ENCODE results near the gene FPGS.
A peak's percentile ranks its signal among the peaks of the same experiment; 100 is the strongest.

The FPGS gene

DNA sequence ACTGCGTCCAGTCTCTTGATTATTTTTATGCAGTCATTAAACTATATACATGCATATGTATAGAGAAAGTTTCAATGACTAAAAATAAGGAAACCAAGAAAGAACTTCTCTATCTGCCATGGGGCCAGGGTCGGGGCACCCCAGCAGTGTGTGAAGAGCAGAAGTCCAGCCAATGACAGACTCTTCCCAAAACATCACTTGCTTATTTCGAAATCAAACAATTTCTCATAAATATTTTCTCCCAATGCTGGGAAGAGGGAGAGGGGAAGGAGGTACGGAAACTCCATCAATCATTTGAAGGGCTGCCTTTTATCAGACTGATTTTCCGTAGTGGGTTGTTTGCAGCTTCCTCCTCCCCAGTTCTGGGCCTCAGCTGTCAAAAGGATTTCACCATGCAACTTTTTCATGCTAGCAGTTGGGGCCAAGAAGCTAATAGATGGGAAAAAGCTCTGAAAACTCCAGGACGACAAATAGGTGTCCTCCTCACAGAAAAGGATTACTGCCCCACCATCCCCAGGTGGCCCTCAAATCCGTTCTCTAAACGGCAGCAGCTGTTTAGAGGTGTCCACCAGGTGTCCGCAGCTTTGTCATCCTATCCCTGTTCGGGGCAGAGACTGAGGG, 617 bp upstream of the FPGS start:
- H3K36me3 ChIP-seq (ENCODE audit: control insufficient read depth, insufficient read depth, low read length), result no peaks in the 10 kb centered on the region
- peaks cover 12% of the 10 kb centered on the region for H3K4me1 ChIP-seq (ENCODE audit: control insufficient read depth, insufficient read depth, low read length)
- H3K27ac ChIP-seq (ENCODE audit: insufficient read depth, low read depth, low read length, poor library complexity, severe bottlenecking), result peak overlapping the region; percentile 72
- no peaks in the 10 kb centered on the region for H3K27me3 ChIP-seq (ENCODE audit: control insufficient read depth, insufficient read depth, low read length, poor library complexity, severe bottlenecking)
- H3K9me3 ChIP-seq (ENCODE audit: control insufficient read depth, low read length), result no peaks in the 10 kb centered on the region
- H3K4me3 ChIP-seq (ENCODE audit: insufficient read depth, low read depth, low read length), result peak overlapping the region; percentile 76
- WGBS, 2 experiments, result 19 to 33% methylated on average over 8 to 10 of the region's 10 CpGs

DNA sequence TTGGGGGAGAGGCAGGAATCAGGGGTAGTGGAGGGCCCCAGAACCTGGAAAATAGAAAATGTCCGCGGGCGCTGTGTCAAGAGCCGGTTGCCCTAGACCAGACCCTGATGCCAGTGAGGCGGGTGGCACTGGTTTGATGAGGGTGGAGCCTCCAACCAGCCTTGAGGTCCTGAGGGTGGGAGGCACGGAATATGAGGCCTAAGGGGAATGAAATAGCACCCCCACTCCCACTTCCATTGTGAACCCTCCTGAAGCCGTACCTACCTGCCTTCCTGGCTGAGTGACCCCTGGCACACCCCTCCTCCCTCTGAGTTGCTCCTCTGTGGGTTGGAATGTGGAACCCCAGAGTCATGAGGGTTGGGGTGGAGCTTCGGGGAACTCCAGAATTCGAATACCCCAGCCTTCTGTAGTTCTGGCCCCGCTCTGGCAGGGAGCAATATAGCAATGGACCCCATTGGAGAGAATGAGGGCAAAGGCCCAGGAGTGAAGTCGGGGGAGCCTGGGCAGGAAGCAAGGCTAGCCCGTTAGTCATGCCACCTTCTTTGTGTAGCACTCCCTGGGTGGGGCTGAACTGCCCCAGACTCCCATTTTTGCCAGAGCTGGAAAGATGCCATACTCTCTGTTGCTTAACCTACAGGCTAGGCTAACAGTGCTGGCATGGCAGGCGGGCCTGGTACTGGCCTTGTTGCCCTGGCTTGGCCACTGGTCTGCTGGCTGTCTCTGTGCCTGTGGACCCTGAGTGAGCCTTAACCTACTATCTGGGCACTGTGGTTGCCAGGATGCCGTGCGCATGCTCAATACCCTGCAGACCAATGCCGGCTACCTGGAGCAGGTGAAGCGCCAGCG, 1.0 kb downstream of the FPGS start:
- WGBS, 2 experiments, result 62 to 63% methylated on average over 17 to 18 of the region's 18 CpGs
- H3K27ac ChIP-seq (ENCODE audit: insufficient read depth, low read depth, low read length, poor library complexity, severe bottlenecking), result no peak overlapping the region
- no peaks in the 10 kb centered on the region for H3K36me3 ChIP-seq (ENCODE audit: control insufficient read depth, insufficient read depth, low read length)

DNA sequence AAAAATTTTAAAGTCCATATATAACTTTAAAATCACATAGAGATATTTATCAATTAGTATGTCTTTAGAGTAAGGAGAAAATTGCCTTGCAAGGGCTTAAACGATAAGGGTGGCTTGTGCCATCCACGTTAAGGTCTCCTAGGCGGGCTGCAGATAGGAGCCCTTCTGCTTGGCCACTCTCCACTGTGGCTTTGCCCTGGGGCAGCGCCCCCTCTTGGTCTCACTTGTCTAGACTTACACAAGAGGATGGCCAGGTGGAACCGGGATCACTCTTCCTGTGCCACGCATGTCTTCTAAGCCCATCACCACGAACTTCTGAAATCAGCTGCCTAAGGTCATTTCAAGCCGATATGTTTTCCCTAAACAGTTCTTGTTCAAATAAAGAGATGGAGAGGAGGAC, 2.9 kb downstream of the FPGS start:
- no peaks in the 10 kb centered on the region for H3K9me3 ChIP-seq (ENCODE audit: control insufficient read depth, low read length)
- no peaks in the 10 kb centered on the region for H3K36me3 ChIP-seq (ENCODE audit: control insufficient read depth, insufficient read depth, low read length)
- 70% methylated on average over 8 of the region's 8 CpGs for WGBS, 2 experiments
- no peak overlapping the region for H3K27ac ChIP-seq (ENCODE audit: insufficient read depth, low read depth, low read length, poor library complexity, severe bottlenecking)
- peaks cover 15% of the 10 kb centered on the region for H3K4me1 ChIP-seq (ENCODE audit: control insufficient read depth, insufficient read depth, low read length)
- no peaks in the 10 kb centered on the region for H3K27me3 ChIP-seq (ENCODE audit: control insufficient read depth, insufficient read depth, low read length, poor library complexity, severe bottlenecking)
- no peak overlapping the region for H3K4me3 ChIP-seq (ENCODE audit: insufficient read depth, low read depth, low read length)

More for the DNA sequence above, 1.0 kb downstream of the FPGS start:
- Histone ChIP-seq H3K9me3 (ENCODE audit: control insufficient read depth, low read length) (no peaks in the 10 kb centered on the region), H3K4me3 (ENCODE audit: insufficient read depth, low read depth, low read length) (peak overlapping the region; percentile 76), H3K27me3 (ENCODE audit: control insufficient read depth, insufficient read depth, low read length, poor library complexity, severe bottlenecking) (no peaks in the 10 kb centered on the region), H3K4me1 (ENCODE audit: control insufficient read depth, insufficient read depth, low read length) (peaks cover 12% of the 10 kb centered on the region)

DNA sequence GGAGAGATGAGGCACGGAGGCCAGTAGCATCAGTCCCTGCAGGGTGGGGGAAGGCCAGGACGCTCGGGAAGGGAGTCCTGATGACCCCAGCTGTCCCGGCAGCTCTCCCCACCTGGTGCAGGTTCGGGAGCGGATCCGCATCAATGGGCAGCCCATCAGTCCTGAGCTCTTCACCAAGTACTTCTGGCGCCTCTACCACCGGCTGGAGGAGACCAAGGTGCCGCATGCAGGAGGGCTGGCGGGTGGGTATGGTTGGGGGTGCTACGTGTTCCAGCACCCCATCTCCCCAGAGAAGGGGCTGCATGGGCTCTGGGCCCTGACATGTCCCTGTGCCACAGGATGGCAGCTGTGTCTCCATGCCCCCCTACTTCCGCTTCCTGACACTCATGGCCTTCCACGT, 4.2 kb downstream of the FPGS start:
- Histone ChIP-seq H3K9me3 (ENCODE audit: control insufficient read depth, low read length) (no peaks in the 10 kb centered on the region), H3K4me1 (ENCODE audit: control insufficient read depth, insufficient read depth, low read length) (peaks cover 15% of the 10 kb centered on the region), H3K4me3 (ENCODE audit: insufficient read depth, low read depth, low read length) (no peak overlapping the region), H3K27me3 (ENCODE audit: control insufficient read depth, insufficient read depth, low read length, poor library complexity, severe bottlenecking) (no peaks in the 10 kb centered on the region), H3K27ac (ENCODE audit: insufficient read depth, low read depth, low read length, poor library complexity, severe bottlenecking) (no peak overlapping the region), H3K36me3 (ENCODE audit: control insufficient read depth, insufficient read depth, low read length) (no peaks in the 10 kb centered on the region)
- WGBS, 2 experiments, result 96 to 97% methylated on average over 14 of the region's 14 CpGs

DNA sequence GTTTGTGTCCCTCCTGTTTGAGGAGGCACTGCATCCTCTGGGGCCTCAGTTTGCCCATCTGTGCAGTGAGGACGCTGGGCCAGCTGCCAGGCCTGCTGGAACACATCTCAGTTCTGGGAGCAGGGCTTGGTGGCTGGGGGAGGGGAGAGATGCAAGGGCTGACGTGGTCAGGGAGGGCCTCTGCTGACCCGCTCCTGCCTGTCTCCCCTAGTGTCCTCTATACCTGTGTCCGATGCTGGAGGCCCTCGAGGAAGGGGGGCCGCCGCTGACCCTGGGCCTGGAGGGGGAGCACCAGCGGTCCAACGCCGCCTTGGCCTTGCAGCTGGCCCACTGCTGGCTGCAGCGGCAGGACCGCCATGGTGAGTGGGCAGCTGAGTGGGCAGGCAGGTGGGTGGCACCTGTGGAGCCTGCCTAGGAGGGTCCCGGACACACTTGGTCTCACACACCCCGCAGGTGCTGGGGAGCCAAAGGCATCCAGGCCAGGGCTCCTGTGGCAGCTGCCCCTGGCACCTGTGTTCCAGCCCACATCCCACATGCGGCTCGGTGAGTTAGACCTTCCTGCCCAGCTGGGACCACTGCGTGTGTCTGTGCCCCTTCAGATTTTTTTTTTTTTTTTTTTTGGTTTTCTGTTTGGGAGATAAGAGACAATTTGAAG, 5.8 kb downstream of the FPGS start:
- peaks cover 7% of the 10 kb centered on the region for H3K36me3 ChIP-seq (ENCODE audit: control insufficient read depth, insufficient read depth, low read length)
- H3K4me3 ChIP-seq (ENCODE audit: insufficient read depth, low read depth, low read length), result no peak overlapping the region
- H3K9me3 ChIP-seq (ENCODE audit: control insufficient read depth, low read length), result no peaks in the 10 kb centered on the region
- no peaks in the 10 kb centered on the region for H3K27me3 ChIP-seq (ENCODE audit: control insufficient read depth, insufficient read depth, low read length, poor library complexity, severe bottlenecking)
- no peak overlapping the region for H3K27ac ChIP-seq (ENCODE audit: insufficient read depth, low read depth, low read length, poor library complexity, severe bottlenecking)
- peaks cover 9% of the 10 kb centered on the region for H3K4me1 ChIP-seq (ENCODE audit: control insufficient read depth, insufficient read depth, low read length)
- WGBS, 2 experiments, result 95 to 96% methylated on average over 17 of the region's 17 CpGs

DNA sequence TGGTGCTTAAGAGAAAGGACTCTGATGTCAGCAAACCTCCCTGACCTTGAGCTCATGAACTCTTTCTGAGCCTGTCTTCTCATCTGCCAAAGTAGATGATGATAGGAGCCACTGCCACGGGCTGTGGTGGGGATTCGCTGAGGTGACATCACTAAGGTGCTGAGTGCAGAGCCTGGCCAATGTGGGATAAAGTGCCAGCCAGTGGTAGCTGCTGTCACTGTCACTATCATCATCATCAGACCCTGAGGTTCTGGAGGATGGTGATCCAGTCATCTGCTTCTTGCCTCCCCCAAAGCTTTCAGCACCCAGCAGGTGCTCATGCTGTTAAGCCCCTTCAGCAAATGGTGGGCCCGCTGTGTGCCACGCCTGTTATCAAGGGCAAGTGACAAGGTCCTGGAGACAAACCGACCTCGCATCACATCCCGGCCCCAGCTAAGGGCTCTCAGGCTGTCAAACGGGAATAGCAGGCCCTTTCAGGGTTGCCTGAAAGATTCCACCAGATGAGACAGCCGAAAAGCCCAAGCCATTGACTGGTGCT, 6.4 kb downstream of the FPGS start:
- Histone ChIP-seq H3K9me3 (ENCODE audit: control insufficient read depth, low read length) (no peaks in the 10 kb centered on the region), H3K4me3 (ENCODE audit: insufficient read depth, low read depth, low read length) (no peak overlapping the region), H3K4me1 (ENCODE audit: control insufficient read depth, insufficient read depth, low read length) (peaks cover 4% of the 10 kb centered on the region), H3K27ac (ENCODE audit: insufficient read depth, low read depth, low read length, poor library complexity, severe bottlenecking) (no peak overlapping the region), H3K27me3 (ENCODE audit: control insufficient read depth, insufficient read depth, low read length, poor library complexity, severe bottlenecking) (no peaks in the 10 kb centered on the region), H3K36me3 (ENCODE audit: control insufficient read depth, insufficient read depth, low read length) (peaks cover 10% of the 10 kb centered on the region)
- 78 to 82% methylated on average over 9 of the region's 9 CpGs for WGBS, 2 experiments

DNA sequence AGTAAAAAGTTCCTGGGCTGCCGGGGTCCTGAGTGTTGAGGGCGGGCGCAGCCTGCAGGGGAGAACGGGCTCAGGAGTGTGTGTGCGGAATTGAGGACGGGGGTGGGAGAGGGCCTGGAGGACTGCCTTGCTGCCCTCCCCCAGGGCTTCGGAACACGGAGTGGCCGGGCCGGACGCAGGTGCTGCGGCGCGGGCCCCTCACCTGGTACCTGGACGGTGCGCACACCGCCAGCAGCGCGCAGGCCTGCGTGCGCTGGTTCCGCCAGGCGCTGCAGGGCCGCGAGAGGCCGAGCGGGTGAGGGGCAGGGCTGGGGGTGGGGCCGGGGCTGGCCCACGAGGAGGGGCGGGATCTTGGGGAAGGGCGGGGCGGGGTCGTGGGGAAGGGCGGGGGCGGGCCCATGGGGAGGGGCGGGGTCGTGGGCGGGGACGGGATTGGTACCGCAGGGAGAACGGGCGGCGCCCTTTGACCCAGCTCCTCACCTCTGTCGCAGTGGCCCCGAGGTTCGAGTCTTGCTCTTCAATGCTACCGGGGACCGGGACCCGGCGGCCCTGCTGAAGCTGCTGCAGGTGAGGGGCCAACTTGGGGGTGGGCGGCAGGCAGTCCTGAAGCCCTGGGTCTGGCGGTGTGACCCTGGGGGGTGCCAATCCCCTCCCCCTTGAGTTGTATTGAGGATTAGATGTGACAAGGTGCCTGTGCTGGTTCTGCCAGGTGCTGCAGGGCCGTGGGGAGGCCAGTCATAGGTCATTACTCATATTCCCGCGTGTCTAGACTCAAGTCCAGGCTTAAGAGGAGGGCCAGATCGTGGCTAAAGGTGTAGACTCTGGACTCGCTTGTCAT, 7.1 kb downstream of the FPGS start:
- Histone ChIP-seq H3K36me3 (ENCODE audit: control insufficient read depth, insufficient read depth, low read length) (peaks cover 10% of the 10 kb centered on the region), H3K27me3 (ENCODE audit: control insufficient read depth, insufficient read depth, low read length, poor library complexity, severe bottlenecking) (no peaks in the 10 kb centered on the region), H3K27ac (ENCODE audit: insufficient read depth, low read depth, low read length, poor library complexity, severe bottlenecking) (no peak overlapping the region), H3K4me1 (ENCODE audit: control insufficient read depth, insufficient read depth, low read length) (peaks cover 4% of the 10 kb centered on the region), H3K9me3 (ENCODE audit: control insufficient read depth, low read length) (no peaks in the 10 kb centered on the region), H3K4me3 (ENCODE audit: insufficient read depth, low read depth, low read length) (no peak overlapping the region)
- 18 to 20% methylated on average over 55 to 57 of the region's 57 CpGs for WGBS, 2 experiments

DNA sequence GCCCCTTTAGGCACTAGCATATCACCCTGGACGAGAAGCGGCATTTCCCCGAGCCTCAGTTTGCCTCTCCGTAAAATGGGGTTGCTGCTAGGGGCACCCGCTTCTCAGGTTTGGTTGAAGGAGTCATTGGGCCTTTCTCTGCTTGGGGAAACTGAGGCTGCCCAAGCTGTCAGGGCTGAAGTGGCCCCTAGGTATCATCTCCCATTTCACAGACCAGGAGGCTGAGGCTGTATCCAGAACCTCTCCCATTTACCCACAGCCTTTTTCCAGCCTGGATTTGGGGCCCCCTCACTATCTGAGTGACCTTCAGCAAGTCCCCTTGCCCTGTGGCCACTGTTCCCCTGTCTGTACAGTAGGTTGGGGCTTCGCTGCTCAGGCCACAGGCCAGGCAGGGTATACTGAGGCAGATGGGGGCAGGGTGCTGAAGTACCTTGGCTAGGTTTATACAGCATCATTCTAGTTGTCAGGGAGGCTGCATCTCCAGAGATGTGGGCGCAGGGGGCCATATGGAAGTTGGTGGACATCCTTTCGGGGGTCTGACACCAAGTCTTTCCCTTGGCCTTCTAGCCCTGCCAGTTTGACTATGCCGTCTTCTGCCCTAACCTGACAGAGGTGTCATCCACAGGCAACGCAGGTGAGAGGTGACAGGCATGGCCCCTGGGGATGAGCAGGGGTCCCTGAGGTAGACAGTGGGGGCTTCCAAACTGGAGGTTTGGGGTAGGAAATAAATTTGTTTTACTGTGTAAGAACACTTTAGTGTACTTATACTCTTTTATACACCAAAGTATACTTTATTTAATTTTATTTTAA, 7.9 kb downstream of the FPGS start:
- H3K4me1 ChIP-seq (ENCODE audit: control insufficient read depth, insufficient read depth, low read length), result peaks cover 4% of the 10 kb centered on the region
- no peaks in the 10 kb centered on the region for H3K9me3 ChIP-seq (ENCODE audit: control insufficient read depth, low read length)
- H3K36me3 ChIP-seq (ENCODE audit: control insufficient read depth, insufficient read depth, low read length), result peaks cover 10% of the 10 kb centered on the region
- 96 to 97% methylated on average over 10 of the region's 10 CpGs for WGBS, 2 experiments
- no peak overlapping the region for H3K4me3 ChIP-seq (ENCODE audit: insufficient read depth, low read depth, low read length)
- no peak overlapping the region for H3K27ac ChIP-seq (ENCODE audit: insufficient read depth, low read depth, low read length, poor library complexity, severe bottlenecking)
- no peaks in the 10 kb centered on the region for H3K27me3 ChIP-seq (ENCODE audit: control insufficient read depth, insufficient read depth, low read length, poor library complexity, severe bottlenecking)

DNA sequence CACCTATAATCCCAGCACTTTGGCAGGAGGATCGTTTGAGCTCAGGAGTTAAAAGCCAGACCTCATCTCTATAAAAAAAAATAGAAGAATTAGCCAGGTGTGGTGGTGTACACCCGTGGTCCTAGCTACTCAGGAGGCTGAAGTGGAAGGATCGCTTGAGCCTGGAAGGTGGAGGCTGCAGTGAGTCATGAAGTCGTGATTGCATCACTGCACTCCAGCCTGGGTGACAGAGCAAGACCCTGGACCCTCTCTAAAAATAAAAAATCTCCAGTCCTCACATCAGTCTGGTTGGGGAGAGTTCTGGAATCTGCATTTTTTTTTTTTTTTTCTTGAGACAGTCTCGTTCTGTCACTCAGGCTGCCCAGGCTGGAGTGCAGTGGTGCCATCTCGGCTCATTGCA, 9.3 kb downstream of the FPGS start:
- H3K4me1 ChIP-seq (ENCODE audit: control insufficient read depth, insufficient read depth, low read length), result peaks cover 4% of the 10 kb centered on the region
- H3K9me3 ChIP-seq (ENCODE audit: control insufficient read depth, low read length), result no peaks in the 10 kb centered on the region
- no peak overlapping the region for H3K27ac ChIP-seq (ENCODE audit: insufficient read depth, low read depth, low read length, poor library complexity, severe bottlenecking)
- H3K27me3 ChIP-seq (ENCODE audit: control insufficient read depth, insufficient read depth, low read length, poor library complexity, severe bottlenecking), result no peaks in the 10 kb centered on the region
- H3K4me3 ChIP-seq (ENCODE audit: insufficient read depth, low read depth, low read length), result no peak overlapping the region
- H3K36me3 ChIP-seq (ENCODE audit: control insufficient read depth, insufficient read depth, low read length), result peaks cover 10% of the 10 kb centered on the region
- 95 to 97% methylated on average over 6 of the region's 6 CpGs for WGBS, 2 experiments
